UCSD-AML1 (cell line): Measurements from ENCODE around the gene ZBTB32.

Source experiments
- DNase-seq: peaks from one replicate; lab custom pipeline; 2025; ENCODE audit not compliant: unreplicated experiment; lab: John Stamatoyannopoulos, UW

ZBTB32 gene

GRCh38 chr19:35751839-35752745 is 47.7 kb downstream of the ZBTB32 start:
- no peak for DNase-seq

- no peak for DNase-seq
Measured at GRCh38 chr19:35752746-35753350, 48.5 kb downstream of the ZBTB32 start.

DNA sequence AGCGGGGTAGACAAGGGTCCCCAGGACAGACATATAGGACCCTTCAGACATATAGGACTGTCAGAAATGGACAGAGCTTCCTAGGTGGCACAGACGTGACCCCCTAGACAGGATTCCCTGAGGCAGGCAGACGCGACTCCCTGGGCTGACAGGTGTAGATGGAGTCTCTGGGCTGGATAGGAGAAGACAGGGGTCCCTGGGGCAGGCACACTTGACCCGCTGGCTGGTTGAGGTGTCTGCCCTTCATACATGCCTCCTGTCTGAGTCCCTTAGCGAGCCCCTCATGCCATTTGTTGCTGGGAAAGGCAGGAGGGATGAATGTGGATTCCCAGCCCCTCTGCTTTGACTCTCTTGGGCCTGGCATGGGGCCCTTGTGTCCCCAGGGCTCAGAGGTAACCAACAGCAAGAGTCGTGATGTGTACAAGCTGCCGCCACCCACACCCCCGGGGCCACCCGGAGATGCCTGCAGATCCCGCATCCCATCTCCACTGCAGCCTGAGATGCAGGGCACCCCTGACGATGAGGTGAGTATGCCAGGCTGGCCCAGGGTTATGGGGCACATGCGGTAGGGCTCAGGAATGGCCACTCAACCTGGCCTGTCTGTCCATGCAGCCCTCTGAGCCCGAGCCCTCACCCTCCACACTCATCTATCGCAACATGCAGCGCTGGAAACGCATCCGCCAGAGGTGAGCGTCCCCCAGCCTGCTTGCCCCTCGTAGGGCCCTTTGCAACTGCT is 49.4 kb downstream of the ZBTB32 start:
- DNase-seq: no peak

DNA sequence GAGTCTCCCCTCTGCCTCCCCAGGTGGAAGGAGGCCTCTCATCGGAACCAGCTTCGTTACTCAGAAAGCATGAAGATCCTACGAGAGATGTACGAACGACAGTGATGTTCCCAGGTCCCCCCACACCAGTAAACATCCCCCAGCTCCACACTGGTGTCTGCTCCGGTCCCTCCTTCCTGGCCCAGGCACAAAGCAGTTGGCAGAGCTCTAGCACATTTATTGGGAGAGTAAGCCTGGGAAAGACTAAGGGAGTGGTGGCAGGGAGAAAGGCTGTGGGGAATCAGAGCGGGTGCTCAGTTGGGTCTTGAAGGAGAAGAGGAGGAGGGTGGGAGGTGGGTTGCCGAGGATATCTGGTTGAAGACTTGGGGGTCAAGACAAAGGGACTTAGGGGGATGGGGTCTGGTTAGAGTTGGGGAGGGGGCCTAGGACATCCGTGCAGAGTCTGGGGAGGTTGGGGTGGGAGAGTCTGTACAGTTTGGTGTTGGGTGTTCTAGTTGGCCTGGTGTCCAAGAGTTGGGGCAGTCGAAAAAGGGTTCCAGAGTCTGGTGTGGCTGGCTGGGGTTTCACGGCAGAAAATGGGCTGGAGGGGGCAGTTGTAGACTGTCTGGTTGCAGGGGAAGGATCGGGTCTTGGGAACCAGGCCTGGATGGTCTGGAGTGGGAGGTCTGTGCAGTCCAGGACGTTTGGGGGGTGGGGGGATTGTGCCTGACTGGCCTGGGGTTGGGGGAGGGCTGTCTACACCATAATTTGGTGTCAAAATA is 50.2 kb downstream of the ZBTB32 start:
- DNase-seq: no peak

DNA sequence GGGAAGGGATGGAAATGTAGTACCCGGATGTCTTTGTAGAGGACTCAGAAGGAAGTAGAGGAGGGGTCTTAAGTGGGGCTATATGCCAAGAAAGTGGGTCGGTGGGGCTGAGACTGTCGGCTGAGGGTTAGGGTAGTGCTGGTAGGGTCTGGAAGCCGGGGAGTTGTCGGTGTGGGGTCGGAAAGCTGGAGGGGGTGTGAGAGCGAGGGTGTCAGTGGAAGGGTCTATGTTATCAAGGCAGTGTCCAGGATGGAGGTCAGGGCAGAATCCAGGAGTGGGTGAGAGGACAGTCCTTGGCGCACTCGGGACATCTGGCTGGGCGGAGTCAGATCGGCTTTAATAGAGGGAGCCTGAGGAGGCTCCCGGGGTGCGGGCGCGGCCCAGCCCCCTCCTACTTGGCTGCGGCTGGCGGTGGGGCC is 50.8 kb downstream of the ZBTB32 start:
- DNase-seq: no peak

DNA sequence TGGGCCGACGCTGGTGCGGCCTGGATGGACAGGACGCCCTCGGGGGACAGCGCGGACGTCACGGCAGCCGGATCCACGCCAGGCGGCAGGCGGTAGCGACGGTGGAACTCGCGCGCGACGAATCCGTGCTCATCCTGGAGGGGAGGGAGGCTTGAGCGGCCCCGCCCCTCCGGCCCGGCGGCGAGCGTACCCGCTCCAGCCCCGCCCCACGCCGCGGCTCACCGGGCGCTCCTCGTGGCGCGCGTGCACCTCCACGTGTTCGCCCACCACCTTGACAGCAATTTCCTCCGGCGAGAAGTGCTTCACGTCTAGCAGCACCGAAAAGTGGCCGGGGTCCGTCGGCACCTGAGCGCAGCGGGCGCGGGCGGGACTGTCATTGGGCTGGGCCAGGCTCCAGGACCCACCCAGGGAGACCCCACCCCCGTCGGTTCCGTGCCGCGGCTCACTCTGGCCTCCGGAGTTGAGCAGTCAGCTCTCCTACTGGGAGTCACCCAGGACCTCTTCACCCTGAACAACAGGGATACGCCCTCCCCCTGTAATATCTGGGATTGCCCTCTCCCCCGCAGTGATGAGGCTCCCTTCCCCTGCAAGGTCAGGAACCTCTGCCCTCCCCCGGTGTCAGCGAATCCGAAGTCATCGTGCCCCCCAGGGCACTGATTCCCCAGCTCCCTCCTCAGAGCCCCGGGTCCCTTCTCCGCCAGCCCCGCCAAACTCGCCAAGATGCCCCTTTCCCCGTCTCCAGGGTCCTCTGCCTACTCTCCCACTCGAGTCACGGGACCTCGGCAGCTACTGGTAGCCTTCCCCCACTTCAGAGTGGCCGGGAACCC is 51.4 kb downstream of the ZBTB32 start:
- DNase-seq: no peak

- no peak for DNase-seq
Measured at GRCh38 chr19:35756377-35757230, 52.2 kb downstream of the ZBTB32 start, which contains the start of gene HSPB6. TSS of gene HSPB6 (minus strand) at chr19:35757029. CDS start at chr19:35757008, 21 bp downstream.

GRCh38 chr19:35757231-35757748 is 52.9 kb downstream of the ZBTB32 start:
- DNase-seq: no peak

- peak; percentile 97 for DNase-seq
Measured at GRCh38 chr19:35757749-35758608, 53.6 kb downstream of the ZBTB32 start, which contains the start of gene PROSER3. TSS of gene PROSER3 (plus strand) at chr19:35758176. CDS start at chr19:35758216, 40 bp downstream.

DNA sequence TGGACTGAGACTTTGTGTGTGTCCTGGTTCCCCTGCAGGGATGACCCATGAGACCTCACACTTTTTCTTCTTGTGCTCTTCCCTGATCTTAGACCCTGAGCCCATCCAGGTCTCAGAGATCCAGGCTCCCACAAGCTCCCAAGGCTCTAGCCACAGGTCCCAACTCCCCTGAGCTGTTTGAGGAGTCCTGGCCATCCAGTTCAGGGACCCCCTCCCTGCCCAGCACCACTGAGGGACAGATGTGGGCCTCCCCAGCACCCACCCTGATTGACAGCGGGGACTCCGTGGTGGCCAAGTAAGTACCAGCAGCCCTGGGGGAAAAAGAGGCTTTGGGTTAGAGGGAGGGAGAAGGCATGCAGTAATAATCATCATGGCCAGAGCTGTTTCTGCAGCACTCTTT is 55.3 kb downstream of the ZBTB32 start:
- no peak for DNase-seq

DNA sequence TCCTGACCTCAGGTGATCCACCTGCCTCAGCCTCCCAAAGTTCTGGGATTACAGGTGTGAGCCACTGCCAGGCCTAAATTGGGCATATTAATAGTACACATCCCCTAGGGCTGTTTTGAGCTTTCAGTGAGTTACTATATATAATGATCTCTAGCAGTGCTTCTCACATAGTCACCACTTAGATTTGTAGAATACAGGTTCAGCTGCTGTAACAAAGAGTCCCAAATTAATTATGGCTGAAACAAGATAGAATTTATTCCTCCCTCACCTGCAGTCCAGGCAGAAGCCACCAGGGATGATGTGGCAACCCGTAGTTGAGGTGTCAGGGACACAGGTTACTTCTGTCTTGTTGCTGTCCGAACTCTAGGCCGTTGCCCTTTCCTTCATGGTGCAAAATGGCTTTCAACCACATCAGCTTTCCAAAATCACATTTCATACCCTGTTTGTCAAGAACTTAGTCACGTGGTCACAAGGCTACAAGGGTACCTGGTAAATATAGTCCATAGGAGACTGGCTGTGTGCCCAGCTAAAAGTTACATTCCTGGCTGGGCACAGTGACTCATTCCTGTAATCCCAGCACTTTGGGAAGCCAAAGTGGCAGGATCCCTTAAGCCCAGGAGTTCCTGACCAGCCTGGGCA is 56.5 kb downstream of the ZBTB32 start:
- DNase-seq: no peak

DNA sequence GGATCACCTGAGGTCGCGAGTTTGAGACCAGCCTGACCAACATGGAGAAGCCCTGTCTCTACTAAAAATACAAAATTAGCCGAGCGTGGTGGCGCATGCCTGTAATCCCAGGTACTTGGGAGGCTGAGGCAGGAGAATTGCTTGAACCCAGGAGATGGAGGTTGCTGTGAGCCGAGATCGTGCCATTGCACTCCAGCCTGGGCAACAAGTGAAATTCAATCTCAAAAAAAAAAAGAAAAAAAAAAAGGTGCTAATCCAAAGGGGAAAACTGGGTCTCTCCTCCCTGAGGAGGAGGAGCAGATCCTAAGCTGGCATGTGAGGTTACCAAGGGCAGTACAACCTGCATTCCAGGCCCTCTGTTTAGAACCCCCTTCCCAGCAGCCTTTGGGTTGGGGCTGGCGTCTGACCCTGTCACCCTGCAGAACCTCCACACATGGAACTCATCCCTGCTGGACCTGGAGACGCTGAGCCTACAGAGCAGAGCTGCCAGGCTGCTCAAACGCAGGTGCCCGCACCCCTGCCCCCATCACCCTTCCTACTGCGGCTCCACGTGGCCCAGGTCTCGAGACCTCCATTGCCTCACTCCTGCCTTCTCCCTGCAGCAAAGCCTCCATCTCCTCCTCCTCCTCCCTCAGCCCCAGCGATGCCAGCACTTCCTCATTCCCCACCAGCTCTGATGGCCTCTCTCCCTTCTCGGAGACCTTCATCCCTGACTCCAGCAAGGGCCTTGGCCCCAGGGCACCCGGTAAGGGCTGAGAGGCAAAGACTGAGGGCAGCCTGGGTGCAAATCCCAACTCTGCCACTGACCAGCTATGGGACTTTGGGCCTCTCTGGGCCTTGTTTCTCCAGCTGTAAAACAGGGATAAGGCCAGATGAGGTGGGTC is 60.3 kb downstream of the ZBTB32 start:
- no peak for DNase-seq
